Stimulated activated CD4-positive, alpha-beta T cell treated with anti-CD3 and anti-CD28 coated beads, Interleukin-2, amount 100 ng/mL, for 24 hours (primary cell): Measurements from ENCODE around the gene LRFN2.

ENCODE experiments used
- DNase-seq, 2 donors: peaks; one replicate each; pipeline ENCODE4 v3.0.0-alpha.2; 2020

Gene LRFN2

GRCh38 chr6:40426346-40427066 lies 160.7 kb downstream of the LRFN2 start:
- DNase-seq = no peak

- DNase-seq = no peak
These were observed 161.8 kb downstream of the LRFN2 start for GRCh38 chr6:40425192-40425919.

- no peak for DNase-seq
These were observed 165.1 kb downstream of the LRFN2 start for GRCh38 chr6:40422046-40422445.

GRCh38 chr6:40419946-40420728 lies 167.0 kb downstream of the LRFN2 start:
- DNase-seq = no peak

GRCh38 chr6:40419377-40419776 lies 167.8 kb downstream of the LRFN2 start:
- DNase-seq = no peak

- DNase-seq = no peak
These were observed 170.1 kb downstream of the LRFN2 start for GRCh38 chr6:40417031-40417430.

GRCh38 chr6:40414617-40415016 lies 172.5 kb downstream of the LRFN2 start:
- no peak for DNase-seq

- no peak for DNase-seq
These were observed 173.9 kb downstream of the LRFN2 start for GRCh38 chr6:40413239-40413638.

- no peak for DNase-seq
These were observed 175.3 kb downstream of the LRFN2 start for GRCh38 chr6:40411881-40412280.

- DNase-seq = no peak
These were observed 176.3 kb downstream of the LRFN2 start for GRCh38 chr6:40410821-40411220.

- DNase-seq = no peak
These were observed 177.3 kb downstream of the LRFN2 start for GRCh38 chr6:40409716-40410397.

- DNase-seq = no peak
These were observed 178.2 kb downstream of the LRFN2 start for GRCh38 chr6:40408786-40409542.

GRCh38 chr6:40407239-40407638 lies 179.9 kb downstream of the LRFN2 start:
- no peak for DNase-seq

- DNase-seq = no peak
These were observed 181.0 kb downstream of the LRFN2 start for GRCh38 chr6:40406175-40406574.

GRCh38 chr6:40400738-40401137 lies 186.4 kb downstream of the LRFN2 start:
- no peak for DNase-seq

GRCh38 chr6:40399888-40400457 lies 187.2 kb downstream of the LRFN2 start:
- DNase-seq = no peak

- no peak for DNase-seq
These were observed 188.2 kb downstream of the LRFN2 start for GRCh38 chr6:40398810-40399477.

- no peak for DNase-seq
These were observed 189.0 kb downstream of the LRFN2 start for GRCh38 chr6:40398034-40398691.

GRCh38 chr6:40397287-40398033 lies 189.7 kb downstream of the LRFN2 start:
- no peak for DNase-seq

- no peak for DNase-seq
These were observed 191.5 kb downstream of the LRFN2 start for GRCh38 chr6:40395698-40396076.
